Raji (cell line): Measurements from ENCODE around the gene TOP2A.

Source experiments
- POLR2A ChIP-seq: IDR thresholded peaks from 2 replicates; pipeline ENCODE4 v1.6.1; 2011; ENCODE audit warnings: low read depth, low read length, control low read depth; ENCODE audit not compliant: insufficient read depth

The TOP2A gene

DNA sequence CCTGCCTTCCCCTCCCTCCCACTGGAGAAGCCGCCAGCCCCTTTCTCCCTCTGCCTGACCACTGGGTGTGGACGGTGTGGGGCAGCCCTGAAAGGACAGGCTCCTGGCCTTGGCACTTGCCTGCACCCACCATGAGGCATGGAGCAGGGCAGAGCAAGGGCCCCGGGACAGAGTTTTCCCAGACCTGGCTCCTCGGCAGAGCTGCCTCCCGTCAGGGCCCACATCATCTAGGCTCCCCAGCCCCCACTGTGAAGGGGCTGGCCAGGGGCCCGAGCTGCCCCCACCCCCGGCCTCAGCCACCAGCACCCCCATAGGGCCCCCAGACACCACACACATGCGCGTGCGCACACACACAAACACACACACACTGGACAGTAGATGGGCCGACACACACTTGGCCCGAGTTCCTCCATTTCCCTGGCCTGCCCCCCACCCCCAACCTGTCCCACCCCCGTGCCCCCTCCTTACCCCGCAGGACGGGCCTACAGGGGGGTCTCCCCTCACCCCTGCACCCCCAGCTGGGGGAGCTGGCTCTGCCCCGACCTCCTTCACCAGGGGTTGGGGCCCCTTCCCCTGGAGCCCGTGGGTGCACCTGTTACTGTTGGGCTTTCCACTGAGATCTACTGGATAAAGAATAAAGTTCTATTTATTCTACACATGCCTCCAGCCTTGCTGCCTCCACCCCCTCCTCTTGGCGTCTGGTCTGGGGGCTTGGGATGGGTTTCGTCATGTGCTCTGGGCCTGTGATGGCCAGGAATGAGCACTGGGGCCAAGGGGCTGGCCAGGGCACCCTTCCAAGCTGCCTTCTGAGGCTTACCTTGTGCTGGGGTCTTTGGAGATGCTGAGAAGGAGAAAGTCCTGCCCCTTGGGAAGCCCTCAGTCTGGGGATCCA is 60.5 kb downstream of the TOP2A start:
- no peak for TF ChIP-seq POLR2A

DNA sequence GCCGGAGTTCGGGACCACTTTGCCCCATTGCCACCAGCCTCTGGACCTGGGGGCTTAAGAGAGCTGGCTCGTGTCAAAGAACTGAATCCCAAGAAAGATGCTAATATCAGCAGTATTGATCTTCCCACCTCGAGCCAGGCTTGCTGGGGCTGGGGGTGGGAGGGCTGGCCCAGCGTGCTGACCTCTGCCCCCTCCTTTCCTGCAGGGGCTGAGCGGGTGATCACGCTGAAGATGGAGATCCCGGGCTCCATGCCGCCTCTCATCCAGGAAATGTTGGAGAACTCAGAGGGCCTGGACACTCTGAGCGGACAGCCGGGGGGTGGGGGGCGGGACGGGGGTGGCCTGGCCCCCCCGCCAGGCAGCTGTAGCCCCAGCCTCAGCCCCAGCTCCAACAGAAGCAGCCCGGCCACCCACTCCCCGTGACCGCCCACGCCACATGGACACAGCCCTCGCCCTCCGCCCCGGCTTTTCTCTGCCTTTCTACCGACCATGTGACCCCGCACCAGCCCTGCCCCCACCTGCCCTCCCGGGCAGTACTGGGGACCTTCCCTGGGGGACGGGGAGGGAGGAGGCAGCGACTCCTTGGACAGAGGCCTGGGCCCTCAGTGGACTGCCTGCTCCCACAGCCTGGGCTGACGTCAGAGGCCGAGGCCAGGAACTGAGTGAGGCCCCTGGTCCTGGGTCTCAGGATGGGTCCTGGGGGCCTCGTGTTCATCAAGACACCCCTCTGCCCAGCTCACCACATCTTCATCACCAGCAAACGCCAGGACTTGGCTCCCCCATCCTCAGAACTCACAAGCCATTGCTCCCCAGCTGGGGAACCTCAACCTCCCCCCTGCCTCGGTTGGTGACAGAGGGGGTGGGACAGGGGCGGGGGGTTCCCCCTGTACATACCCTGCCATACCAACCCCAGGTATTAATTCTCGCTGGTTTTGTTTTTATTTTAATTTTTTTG is 61.6 kb downstream of the TOP2A start:
- no peak for TF ChIP-seq POLR2A

DNA sequence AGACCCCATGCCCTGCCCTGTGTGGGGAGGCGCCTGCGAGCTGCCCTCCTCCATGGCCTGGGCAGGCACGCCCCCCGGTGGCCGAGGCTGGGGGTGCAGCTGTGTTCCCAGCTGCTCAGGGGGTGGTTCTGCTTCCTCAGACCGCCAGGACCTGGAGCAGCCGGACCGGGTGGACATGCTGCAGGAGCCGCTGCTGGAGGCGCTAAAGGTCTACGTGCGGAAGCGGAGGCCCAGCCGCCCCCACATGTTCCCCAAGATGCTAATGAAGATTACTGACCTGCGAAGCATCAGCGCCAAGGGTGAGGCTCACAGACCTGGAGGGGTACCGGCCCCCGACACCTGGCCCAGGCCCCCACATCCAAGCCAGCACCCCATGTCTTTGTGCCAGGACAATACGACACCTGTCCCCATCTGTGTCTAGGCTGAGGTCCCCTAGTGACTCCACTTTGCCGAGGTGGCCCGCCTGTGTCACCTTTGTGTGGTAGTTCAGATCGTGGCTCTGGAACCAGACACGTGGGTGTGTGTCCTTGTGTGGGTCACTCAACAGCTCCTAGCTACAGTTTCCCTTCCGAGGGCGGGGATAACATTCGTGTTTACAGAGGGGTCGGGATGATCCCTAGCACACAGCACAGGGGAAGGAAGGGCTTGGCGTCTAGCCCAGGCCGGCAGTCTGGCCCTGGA is 62.4 kb downstream of the TOP2A start:
- no peak for TF ChIP-seq POLR2A

DNA sequence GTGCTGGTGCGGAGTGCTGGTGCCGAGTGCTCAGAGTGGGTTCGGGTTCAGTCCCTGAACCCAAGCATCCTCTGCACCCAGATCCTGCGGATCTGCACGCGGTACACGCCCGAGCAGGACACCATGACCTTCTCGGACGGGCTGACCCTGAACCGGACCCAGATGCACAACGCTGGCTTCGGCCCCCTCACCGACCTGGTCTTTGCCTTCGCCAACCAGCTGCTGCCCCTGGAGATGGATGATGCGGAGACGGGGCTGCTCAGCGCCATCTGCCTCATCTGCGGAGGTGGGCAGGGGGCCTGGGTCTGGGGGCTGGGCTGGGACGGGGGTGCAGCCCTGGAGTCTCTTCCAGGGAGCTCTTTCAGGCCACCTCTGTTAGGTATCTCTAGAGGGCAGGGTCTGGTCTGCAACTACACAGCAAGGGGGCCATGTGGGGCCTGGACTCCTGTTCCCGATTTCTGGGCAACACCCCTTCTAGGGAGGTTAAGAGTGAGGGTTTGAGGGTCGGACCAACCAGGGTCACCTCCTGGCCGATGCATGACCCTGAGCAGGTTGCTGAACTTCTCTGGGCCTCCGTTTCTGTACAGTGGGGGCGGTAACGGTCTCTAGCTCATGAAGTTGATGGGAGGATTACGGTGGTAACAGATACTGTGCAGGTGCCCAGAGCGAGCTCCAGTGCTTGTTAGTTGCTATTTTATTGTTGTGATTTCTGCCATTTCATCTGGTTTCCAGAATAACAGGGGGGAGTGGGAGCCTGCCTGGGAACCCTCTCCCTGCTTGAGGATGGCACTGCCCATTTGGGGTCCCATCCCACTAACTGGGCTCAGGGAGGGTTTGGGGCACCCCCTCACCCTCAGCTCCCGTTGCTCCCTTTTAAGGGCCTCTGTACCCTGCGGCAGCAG is 63.2 kb downstream of the TOP2A start:
- TF ChIP-seq POLR2A, result no peak

DNA sequence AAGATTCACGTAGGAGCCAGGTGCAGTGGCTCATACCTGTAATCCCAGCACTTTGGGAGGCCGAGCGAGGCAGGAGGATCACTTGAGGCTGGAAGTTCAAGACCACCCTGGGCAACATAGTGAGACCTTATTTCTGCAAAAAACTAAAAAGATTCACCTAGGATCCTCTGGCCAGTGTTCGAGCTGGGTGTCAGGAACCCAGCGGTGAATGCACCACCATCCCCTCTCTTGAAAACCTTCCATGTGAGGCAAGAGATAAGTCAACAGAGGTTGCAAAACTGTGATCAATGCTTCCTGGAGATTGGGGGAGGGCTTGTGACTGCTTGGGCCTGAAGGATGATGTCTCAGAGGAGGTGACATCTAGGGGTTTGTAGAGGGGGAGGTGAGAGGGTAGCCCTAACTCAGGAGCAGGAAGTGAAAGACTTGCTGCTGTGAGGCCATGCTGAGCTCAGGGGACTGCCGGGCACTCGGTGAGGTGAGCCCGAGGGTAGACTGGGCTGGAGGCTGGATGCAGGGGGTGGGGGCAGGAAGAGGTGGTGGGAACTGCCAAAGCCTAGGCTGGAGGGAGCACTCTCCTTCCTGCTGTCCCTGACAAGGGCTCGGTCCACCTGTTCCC is 64.8 kb downstream of the TOP2A start:
- TF ChIP-seq POLR2A, result no peak

DNA sequence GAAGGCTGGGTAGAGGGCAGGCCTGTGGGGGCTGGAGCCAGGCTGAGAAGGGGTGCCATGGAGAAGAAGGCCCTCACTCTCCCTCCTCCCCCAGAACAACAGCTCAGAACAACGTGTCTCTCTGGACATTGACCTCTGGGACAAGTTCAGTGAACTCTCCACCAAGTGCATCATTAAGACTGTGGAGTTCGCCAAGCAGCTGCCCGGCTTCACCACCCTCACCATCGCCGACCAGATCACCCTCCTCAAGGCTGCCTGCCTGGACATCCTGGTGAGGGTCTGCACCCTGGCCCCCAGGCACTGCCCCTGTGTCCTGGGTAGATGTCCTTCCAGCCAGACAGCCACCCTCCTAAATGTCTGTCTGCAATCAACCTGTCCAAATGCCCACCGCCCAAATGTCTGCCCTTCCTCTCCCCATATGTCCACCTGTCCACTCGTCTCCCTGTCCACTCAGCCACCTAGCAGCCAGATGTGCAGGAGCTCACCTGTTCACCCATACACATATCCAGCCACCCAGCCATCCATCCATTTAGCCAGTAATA is 65.4 kb downstream of the TOP2A start:
- TF ChIP-seq POLR2A, result no peak

DNA sequence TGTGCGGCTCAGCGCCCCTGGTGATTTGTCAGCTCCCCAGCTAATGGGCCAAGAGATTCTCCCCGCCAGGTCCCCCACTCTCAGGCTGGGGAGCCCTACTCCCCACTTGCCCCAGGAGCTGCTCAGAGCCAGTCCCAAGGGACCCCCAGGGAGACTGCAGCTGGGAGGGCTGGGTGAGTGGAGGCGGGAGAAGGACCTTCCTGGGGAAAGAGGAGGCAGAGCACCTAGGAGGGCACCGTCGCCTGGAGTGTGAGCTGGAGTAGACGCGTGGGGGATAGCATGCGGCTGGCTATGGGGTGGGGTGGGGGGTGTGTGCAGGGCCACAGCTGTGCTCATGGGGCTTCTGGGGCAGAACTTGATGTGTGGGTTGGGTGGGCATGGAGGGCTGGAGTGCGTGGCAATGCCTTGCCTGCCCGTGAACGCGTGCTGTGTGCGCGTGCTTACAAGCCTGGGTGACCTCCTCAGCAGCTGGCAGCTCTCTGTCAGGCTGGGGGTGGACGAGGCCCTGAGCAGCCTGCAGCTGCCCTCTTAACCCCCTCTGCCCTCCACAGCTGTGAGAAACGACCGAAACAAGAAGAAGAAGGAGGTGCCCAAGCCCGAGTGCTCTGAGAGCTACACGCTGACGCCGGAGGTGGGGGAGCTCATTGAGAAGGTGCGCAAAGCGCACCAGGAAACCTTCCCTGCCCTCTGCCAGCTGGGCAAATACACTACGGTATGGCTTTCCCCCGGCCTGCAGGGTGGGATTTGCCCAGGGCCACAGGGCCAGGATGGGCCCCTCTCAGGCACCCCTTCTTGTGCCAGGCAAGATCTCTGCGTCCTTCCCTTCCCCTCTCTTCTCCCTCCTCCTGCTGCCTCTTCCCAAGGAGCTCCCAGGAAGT is 66.1 kb downstream of the TOP2A start:
- no peak for TF ChIP-seq POLR2A

DNA sequence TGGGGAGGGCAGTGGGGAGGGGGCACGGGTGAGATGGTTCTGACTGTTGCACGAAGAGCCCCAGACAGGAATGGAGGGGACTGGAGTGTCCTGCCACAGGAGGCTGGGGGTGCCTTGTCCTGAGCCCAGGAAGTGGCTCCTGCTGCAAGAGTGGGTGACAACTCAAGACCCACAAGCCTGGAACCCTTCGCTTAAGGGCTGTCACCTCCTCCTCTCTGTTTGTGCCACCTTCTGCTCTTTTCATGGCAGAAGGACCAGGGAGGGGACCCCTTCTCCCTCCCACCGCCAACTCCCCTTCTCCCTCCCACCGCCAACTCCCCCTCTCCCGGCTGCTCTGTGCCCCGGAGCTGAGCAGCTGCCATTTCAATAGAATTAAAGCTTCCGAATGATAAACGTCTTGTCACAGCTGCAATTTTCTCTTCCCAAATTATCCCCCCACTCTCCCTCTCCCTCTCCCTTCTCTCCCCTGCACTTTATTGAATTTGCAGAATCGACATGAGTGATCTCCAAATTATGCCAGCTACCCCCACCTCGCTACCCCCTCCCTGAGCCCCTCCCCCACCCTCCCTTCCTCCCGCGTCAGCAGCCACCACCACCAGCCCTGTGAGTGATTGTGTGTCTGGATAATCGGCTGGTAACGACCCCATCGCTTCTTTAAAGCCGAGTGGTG is 66.9 kb downstream of the TOP2A start:
- TF ChIP-seq POLR2A, result no peak

DNA sequence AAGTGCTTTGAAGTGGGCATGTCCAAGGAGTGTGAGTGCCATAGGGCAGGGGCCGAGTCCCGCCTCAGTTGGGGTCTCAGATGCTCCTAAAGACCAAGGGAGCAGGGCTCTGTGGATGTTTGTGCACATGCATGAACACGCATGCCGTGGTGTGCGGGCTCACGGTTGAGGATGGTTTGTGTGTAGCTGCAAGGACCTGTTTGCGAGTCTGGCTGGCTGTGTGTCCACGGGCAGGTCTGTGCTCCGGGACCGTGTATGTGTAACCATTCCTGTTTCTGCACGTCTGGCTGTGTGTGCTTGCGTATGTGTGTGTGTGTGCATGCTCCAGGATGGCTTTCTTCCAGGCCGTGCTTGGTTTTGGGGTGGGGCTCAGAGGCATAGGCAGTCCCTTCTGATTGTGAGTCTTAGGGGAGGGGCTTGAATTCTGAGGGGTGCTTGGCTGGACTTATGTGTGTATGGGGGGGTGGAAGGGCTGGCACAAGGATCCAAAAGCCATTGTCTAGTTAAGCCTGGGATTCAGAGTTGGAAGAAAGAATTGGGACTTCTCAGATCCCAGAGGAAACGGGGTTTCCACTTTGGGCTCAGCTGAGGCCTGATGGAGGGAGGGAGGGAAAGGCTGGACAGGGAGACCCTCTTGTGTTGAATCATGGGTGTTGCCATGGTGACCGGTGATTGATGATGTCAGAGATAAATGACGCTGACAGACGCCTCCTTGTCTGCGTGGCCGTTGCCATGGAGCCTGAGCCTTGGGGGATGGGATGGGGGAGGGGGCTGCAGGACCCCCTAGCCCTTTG is 67.6 kb downstream of the TOP2A start:
- TF ChIP-seq POLR2A, result no peak

DNA sequence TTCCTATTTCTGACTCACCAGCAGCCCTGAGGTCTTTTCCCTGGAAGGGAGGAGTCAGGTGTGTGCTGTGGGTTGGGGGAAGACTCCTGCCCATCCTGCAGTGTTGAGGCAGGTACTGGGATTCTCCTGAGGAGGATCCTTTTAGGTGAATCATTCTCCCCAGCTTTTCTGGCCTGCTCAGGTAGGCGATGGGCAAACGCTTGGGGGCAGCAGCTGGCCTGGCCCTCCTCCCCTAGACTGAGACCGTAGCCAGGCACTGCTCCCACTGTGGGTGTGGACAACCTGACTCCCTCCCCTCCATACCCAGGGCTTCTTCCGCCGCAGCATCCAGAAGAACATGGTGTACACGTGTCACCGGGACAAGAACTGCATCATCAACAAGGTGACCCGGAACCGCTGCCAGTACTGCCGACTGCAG is 68.2 kb downstream of the TOP2A start:
- TF ChIP-seq POLR2A, result no peak

DNA sequence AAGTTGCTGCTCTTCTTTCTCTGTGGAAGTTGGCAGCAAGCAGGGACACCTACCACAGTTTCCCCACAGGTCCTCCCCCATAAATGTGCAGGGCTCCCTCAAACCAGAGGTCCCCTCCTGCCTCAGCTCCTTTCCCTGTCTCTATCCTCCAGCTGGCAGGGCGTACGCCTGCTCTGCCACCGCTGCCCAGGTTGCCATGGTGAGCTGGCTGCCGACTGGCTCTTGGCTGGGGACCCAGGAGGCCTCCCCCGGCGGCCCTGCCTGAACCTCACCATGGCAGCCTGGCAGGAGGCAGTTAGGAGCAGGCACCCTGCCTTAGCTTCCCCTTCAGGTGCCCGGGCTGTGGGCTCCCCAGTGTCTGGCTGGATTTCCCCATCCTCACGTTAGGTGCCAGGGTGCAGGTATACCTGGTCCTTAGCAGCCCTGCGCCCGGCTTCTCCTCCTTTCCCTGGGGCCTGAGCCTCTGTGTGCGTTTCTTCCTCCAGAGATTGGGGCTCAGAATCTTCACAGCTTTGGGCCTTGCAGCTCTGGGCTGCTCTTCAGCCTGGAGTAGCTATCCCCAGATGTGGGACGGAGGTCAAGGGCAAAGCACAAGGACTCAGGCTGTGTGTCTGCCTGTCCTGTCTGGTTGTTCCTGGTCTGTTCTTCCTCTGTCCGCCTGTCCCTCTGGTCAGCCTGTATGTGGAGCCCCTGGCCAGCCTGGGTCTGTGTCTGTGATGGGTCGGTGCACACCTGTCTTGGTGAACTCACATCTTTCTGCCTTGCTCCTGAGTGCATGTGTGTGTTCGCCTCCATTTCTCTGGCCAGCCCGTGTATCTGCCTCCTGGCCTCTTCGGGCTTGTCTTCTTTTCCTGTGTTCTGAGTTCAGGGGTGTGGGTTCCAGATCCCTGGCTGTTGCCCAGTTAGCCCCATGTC is 68.9 kb downstream of the TOP2A start:
- TF ChIP-seq POLR2A, result no peak

DNA sequence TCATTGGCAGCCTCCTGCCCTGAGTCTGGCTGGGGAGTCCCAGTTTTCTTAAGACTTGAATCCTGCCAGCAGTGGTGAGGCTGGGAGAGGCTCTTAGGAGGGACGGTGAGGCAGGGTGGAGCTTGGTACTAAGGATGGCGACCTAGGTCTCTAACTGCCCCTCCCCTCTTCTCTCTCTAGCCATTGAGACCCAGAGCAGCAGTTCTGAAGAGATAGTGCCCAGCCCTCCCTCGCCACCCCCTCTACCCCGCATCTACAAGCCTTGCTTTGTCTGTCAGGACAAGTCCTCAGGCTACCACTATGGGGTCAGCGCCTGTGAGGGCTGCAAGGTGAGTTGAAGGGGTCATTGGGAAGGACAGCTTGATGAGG is 69.6 kb downstream of the TOP2A start:
- TF ChIP-seq POLR2A, result no peak
